Esophagus squamous epithelium (tissue), 4 donors: ENCODE data around the gene LEFTY2.

ENCODE experiments used
- POLR2A ChIP-seq, 4 donors: fragments of 450-650 bp; IDR thresholded peaks; one replicate each; pipeline ENCODE4 v1.6.1; 2017; ENCODE audit warnings: antibody characterized with exemption in 4 of 4, mild to moderate bottlenecking in 4 of 4, moderate library complexity in 3 of 4
- TF ChIP-seq, protein P1 (sequence below), 6 experiments: fragments of 450-650 bp in 4 of 6; fragments of 200-600 bp in 2 of 6; sonication (generic) in 2 of 6; IDR thresholded peaks; one replicate each; pipeline ENCODE4 v1.5.1; 2016 to 2019; ENCODE audit warnings: antibody characterized with exemption in 6 of 6, mild to moderate bottlenecking in 4 of 6, moderate library complexity in 4 of 6

DNA sequence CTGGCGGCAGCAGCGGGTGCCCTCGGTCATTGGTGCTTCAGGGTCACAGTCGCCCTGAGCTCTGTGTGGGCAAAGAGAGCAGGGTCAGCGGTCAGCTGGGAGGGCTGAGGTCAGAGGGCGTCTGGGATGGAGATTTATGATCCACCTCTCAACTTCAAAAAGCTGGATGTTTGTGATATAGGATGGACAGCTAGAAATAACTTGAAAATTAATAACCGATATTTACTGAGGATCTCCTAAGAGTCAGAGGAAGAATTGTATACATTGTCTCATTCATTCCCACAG is 54.0 kb downstream of the LEFTY2 start:
- TF ChIP-seq, protein P1, sequence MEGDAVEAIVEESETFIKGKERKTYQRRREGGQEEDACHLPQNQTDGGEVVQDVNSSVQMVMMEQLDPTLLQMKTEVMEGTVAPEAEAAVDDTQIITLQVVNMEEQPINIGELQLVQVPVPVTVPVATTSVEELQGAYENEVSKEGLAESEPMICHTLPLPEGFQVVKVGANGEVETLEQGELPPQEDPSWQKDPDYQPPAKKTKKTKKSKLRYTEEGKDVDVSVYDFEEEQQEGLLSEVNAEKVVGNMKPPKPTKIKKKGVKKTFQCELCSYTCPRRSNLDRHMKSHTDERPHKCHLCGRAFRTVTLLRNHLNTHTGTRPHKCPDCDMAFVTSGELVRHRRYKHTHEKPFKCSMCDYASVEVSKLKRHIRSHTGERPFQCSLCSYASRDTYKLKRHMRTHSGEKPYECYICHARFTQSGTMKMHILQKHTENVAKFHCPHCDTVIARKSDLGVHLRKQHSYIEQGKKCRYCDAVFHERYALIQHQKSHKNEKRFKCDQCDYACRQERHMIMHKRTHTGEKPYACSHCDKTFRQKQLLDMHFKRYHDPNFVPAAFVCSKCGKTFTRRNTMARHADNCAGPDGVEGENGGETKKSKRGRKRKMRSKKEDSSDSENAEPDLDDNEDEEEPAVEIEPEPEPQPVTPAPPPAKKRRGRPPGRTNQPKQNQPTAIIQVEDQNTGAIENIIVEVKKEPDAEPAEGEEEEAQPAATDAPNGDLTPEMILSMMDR (IDR thresholded peaks at IDR 0.05), result no peak
- no peak for TF ChIP-seq POLR2A (IDR thresholded peaks at IDR 0.05)
